SK-N-SH (cell line): ENCODE data around the gene KRT74. TPM values are rescaled to one million over a fixed set of nuclear protein-coding genes. Genes with fewer than 3 reads are reported as not detected.

Source experiments
- CTCF ChIA-PET: fragments of 300-600, 350-600 bp; formaldehyde crosslinking; extraction: SDS; loops from one replicate; lab custom pipeline; 2021; lab: Yijun Ruan, JAX
- POLR2A ChIA-PET: fragments of 350-600 bp; sonication (Branson Sonifier 250); formaldehyde crosslinking; extraction: SDS; loops from one replicate; lab custom pipeline; 2020; ENCODE audit warnings: antibody characterized with exemption, inconsistent platforms; lab: Yijun Ruan, JAX
- DNase-seq: peaks from one replicate; pipeline ENCODE4 v3.0.0; 2012
- H2AFZ ChIP-seq: fragments of 200-600 bp; sonication (generic); 2 replicates; pipeline ENCODE4 v1.8.1; 2016; ENCODE audit warnings: antibody characterized with exemption, mild to moderate bottlenecking, low read depth
- H3F3A ChIP-seq: fragments of 200-600 bp; sonication (generic); replicated peaks from 2 replicates; pipeline ENCODE3; 2016; ENCODE audit warnings: antibody characterized with exemption, mild to moderate bottlenecking; ENCODE audit not compliant: insufficient read depth
- H3K27ac ChIP-seq, 2 experiments: fragments of 200-500 bp in 1 of 2; fragments of 200-600 bp in 1 of 2; sonication (Bioruptor generic) in 1 of 2; sonication (generic), shearing (Covaris generic) in 1 of 2; 2 replicates each; pipeline versions ENCODE4 v1.5.1 to v1.6.1; 2014 to 2016; ENCODE audit warnings: low read depth in 2 of 2, inconsistent platforms in 1 of 2, low read length in 1 of 2, mild to moderate bottlenecking in 1 of 2, mixed read lengths in 1 of 2
- H3K27me3 ChIP-seq: fragments of 200-600 bp; sonication (generic), shearing (Covaris generic); 2 replicates; pipeline ENCODE4 v1.6.1; 2016; ENCODE audit warnings: mixed run types; ENCODE audit not compliant: insufficient read depth
- H3K36me3 ChIP-seq, 2 experiments: fragments of 200-500 bp in 1 of 2; fragments of 200-600 bp in 1 of 2; sonication (Bioruptor generic) in 1 of 2; sonication (generic) in 1 of 2; replicated peaks in 1 of 2; 2 replicates each; pipeline versions ENCODE3 to v1.5.1; 2014 to 2016; ENCODE audit warnings: low read length in 1 of 2, mild to moderate bottlenecking in 1 of 2; ENCODE audit not compliant: insufficient read depth in 2 of 2, control insufficient read depth in 1 of 2
- H3K4me1 ChIP-seq, 2 experiments: fragments of 200-500 bp in 1 of 2; fragments of 200-600 bp in 1 of 2; sonication (Bioruptor generic) in 1 of 2; sonication (generic), shearing (Covaris generic) in 1 of 2; 2 replicates each; pipeline versions ENCODE4 v1.5.1 to v1.6.1; 2014 to 2016; ENCODE audit warnings: low read depth in 1 of 2, low read length in 1 of 2, mixed run types in 1 of 2; ENCODE audit not compliant: insufficient read depth in 2 of 2, control insufficient read depth in 1 of 2
- H3K4me2 ChIP-seq: fragments of 200-600 bp; sonication (generic), shearing (Covaris generic); 2 replicates; pipeline ENCODE4 v1.6.1; 2017; ENCODE audit warnings: mixed run types
- H3K4me3 ChIP-seq, 2 experiments: fragments of 200-500 bp in 1 of 2; fragments of 200-600 bp in 1 of 2; sonication (Bioruptor generic) in 1 of 2; sonication (generic), shearing (Covaris generic) in 1 of 2; 2 replicates each; pipeline versions ENCODE4 v1.5.1 to v1.8.1; 2014 to 2016; ENCODE audit warnings: low read depth in 2 of 2, inconsistent platforms in 1 of 2, low read length in 1 of 2, mild to moderate bottlenecking in 1 of 2, mixed read lengths in 1 of 2, moderate library complexity in 1 of 2
- H3K79me2 ChIP-seq: fragments of 200-600 bp; sonication (generic); 2 replicates; pipeline ENCODE4 v1.8.1; 2017; ENCODE audit warnings: mild to moderate bottlenecking; ENCODE audit not compliant: insufficient read depth
- H3K9ac ChIP-seq: fragments of 200-600 bp; sonication (generic); 2 replicates; pipeline ENCODE4 v1.6.1; 2017; ENCODE audit warnings: mixed run types
- H3K9me2 ChIP-seq: fragments of 200-600 bp; sonication (generic); 2 replicates; pipeline ENCODE4 v1.6.1; 2017; ENCODE audit warnings: mixed run types
- H3K9me3 ChIP-seq: fragments of 200-600 bp; sonication (generic); 2 replicates; pipeline ENCODE4 v1.6.1; 2017; ENCODE audit warnings: mixed run types, mild to moderate bottlenecking, moderate library complexity
- H4K20me1 ChIP-seq: fragments of 200-600 bp; sonication (generic); 2 replicates; pipeline ENCODE4 v1.6.1; 2017; ENCODE audit warnings: mild to moderate bottlenecking, mixed run types; ENCODE audit not compliant: insufficient read depth
- CHD2 ChIP-seq: fragments of 150-350 bp; IDR thresholded peaks from 2 replicates; pipeline ENCODE4 v1.6.1; 2018; ENCODE audit warnings: low read length; ENCODE audit not compliant: partially characterized antibody
- ELF1 ChIP-seq: IDR thresholded peaks from 2 replicates; pipeline ENCODE4 v1.4.0; 2012
- EZH2phosphoT487 ChIP-seq: fragments of 200-600 bp; sonication (generic); IDR thresholded peaks from 2 replicates; pipeline ENCODE4 v1.6.1; 2017; ENCODE audit warnings: low read depth, mixed run types, mild to moderate bottlenecking, antibody characterized with exemption, moderate library complexity, borderline replicate concordance
- FOXJ3 ChIP-seq: sonication (generic); formaldehyde crosslinking; IDR thresholded peaks from 2 replicates; pipeline ENCODE4 v1.5.1; 2020; ENCODE audit warnings: mild to moderate bottlenecking, missing genetic modification reagents
- FOXM1 ChIP-seq: IDR thresholded peaks from 2 replicates; pipeline ENCODE4 v1.4.0; 2012; ENCODE audit warnings: low read depth, mild to moderate bottlenecking
- GATA2 ChIP-seq: sonication (generic); formaldehyde crosslinking; IDR thresholded peaks from 2 replicates; pipeline ENCODE4 v1.5.0; 2020; ENCODE audit warnings: mild to moderate bottlenecking, missing genetic modification reagents
- MEF2A ChIP-seq: IDR thresholded peaks from 2 replicates; pipeline ENCODE4 v1.4.0; 2012; ENCODE audit warnings: low read depth, borderline replicate concordance
- MXI1 ChIP-seq: IDR thresholded peaks from 2 replicates; pipeline ENCODE4 v1.6.1; 2012; ENCODE audit warnings: mild to moderate bottlenecking, low read depth, low read length, improper control_type of control experiment
- NFIC ChIP-seq: IDR thresholded peaks from 2 replicates; pipeline ENCODE4 v1.4.0; 2012; ENCODE audit warnings: borderline replicate concordance
- NRF1 ChIP-seq: IDR thresholded peaks from 2 replicates; pipeline ENCODE4 v1.6.1; 2012; ENCODE audit warnings: low read depth, mild to moderate bottlenecking, low read length
- RAD21 ChIP-seq: IDR thresholded peaks from 2 replicates; pipeline ENCODE4 v1.6.1; 2012; ENCODE audit warnings: mild to moderate bottlenecking, low read length
- RCOR1 ChIP-seq: fragments of 150-350 bp; IDR thresholded peaks from 2 replicates; pipeline ENCODE4 v1.6.1; 2017; ENCODE audit warnings: antibody characterized with exemption, low read length
- RFX5 ChIP-seq: IDR thresholded peaks from 2 replicates; pipeline ENCODE4 v1.6.1; 2012; ENCODE audit warnings: mild to moderate bottlenecking, improper control_type of control experiment, low read length
- RXRA ChIP-seq: IDR thresholded peaks from 2 replicates; pipeline ENCODE4 v1.4.0; 2012; ENCODE audit warnings: low read depth, mild to moderate bottlenecking, borderline replicate concordance
- SIN3A ChIP-seq: IDR thresholded peaks from 2 replicates; pipeline ENCODE4 v1.6.1; 2012; ENCODE audit warnings: low read depth, mild to moderate bottlenecking, low read length, moderate library complexity, borderline replicate concordance
- TCF12 ChIP-seq: IDR thresholded peaks from 2 replicates; pipeline ENCODE4 v1.4.0; 2012
- TEAD4 ChIP-seq: IDR thresholded peaks from 2 replicates; pipeline ENCODE4 v1.4.0; 2012; ENCODE audit warnings: mild to moderate bottlenecking, borderline replicate concordance; ENCODE audit not compliant: insufficient read depth
- YY1 ChIP-seq: IDR thresholded peaks from 2 replicates; pipeline ENCODE4 v1.4.0; 2012; ENCODE audit warnings: low read depth, mild to moderate bottlenecking
- ZBTB33 ChIP-seq: IDR thresholded peaks from 2 replicates; pipeline ENCODE4 v1.4.0; 2012; ENCODE audit warnings: low read depth, borderline replicate concordance
- WGBS: methylation state at CpG from one replicate; pipeline ENCODE4 v1.1.6; 2017; ENCODE audit warnings: low lambda C conversion rate; 5-methylcytosine and 5-hydroxymethylcytosine counted together
- polyA plus RNA-seq, 3 experiments: library from polyadenylated mRNA; depleted of rRNA; stranded (reverse); fragments of >200 nt; gene quantifications; 2 replicates each; pipeline ENCODE4 v1.2.3, GENCODE V29; 2012
- TF ChIP-seq, protein P1 (sequence below): IDR thresholded peaks from 2 replicates; pipeline ENCODE4; 2012
- TF ChIP-seq, protein P2 (sequence below): fragments of 150-350 bp; IDR thresholded peaks from 2 replicates; pipeline ENCODE4 v1.6.1; 2017; ENCODE audit warnings: antibody characterized with exemption, low read length, low read depth, borderline replicate concordance
- TF ChIP-seq, protein P3 (sequence below): IDR thresholded peaks from 2 replicates; pipeline ENCODE4 v1.4.0; 2012; ENCODE audit warnings: low read depth, borderline replicate concordance

The KRT74 gene
- polyA plus RNA-seq, 1 of the 3 experiments (the other 2 are of a cell fraction) = not detected

DNA sequence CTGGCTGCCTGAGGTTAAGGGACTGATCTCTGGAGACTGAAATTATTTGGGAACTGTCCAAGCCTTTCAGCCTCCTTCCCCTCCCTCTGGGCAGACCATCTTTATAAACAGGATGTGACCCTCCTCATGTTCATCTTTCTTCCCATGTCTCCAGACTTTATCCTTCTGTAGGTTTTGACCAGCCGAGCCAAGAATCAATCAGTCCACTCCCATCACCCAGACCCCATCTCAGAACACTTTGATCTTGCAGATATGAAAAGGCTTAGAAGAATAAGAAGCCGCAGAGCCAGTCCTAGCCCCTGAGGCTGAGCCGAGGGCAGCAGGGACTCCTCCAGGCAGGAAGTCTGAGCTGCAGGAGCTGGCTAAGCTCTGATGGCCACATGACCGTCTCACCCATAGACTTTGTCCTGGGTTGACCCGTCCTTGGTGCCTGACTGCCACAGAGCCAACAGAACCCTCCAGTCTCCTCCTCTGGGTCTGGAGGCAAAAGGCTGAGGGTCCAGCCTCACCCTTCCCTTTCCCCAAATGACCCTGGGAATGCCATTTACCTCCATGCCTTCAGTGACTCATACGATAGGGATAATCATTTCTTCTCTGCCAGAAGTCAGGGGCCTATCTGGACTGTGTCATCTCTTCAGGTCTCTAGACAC is 22.3 kb downstream of the KRT74 start:
- H3K36me3 ChIP-seq = no peaks in the 10 kb centered on the region
- H3K27ac ChIP-seq = no peak overlapping the region
- no peak overlapping the region for H3K4me3 ChIP-seq
- no peaks in the 10 kb centered on the region for H4K20me1 ChIP-seq
- no peaks in the 10 kb centered on the region for H3K79me2 ChIP-seq
- WGBS = 20% methylated on average over 6 of the region's 6 CpGs
- H3K4me1 ChIP-seq = no peaks in the 10 kb centered on the region
- H3K4me2 ChIP-seq = no peak overlapping the region
- no peak for DNase-seq
- ChIA-PET CTCF (no interaction called here), POLR2A (no interaction called here)
- no peaks in the 10 kb centered on the region for H3K9me3 ChIP-seq
- H3F3A ChIP-seq = no peaks in the 10 kb centered on the region
- no peak overlapping the region for H2AFZ ChIP-seq
- H3K9ac ChIP-seq = no peak overlapping the region
- peaks cover 59% of the 10 kb centered on the region for H3K27me3 ChIP-seq
- H3K9me2 ChIP-seq = no peaks in the 10 kb centered on the region
- TF ChIP-seq TEAD4 (no peak), RAD21 (no peak), YY1 (no peak), TCF12 (no peak), ZBTB33 (no peak), MEF2A (no peak), FOXM1 (no peak), RCOR1 (no peak), NFIC (no peak), MXI1 (no peak), EZH2phosphoT487 (no peak), SIN3A (no peak), NRF1 (no peak), RFX5 (no peak), RXRA (no peak)
- TF ChIP-seq, protein P1, sequence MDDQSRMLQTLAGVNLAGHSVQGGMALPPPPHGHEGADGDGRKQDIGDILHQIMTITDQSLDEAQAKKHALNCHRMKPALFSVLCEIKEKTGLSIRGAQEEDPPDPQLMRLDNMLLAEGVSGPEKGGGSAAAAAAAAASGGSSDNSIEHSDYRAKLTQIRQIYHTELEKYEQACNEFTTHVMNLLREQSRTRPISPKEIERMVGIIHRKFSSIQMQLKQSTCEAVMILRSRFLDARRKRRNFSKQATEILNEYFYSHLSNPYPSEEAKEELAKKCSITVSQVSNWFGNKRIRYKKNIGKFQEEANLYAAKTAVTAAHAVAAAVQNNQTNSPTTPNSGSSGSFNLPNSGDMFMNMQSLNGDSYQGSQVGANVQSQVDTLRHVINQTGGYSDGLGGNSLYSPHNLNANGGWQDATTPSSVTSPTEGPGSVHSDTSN = no peak

DNA sequence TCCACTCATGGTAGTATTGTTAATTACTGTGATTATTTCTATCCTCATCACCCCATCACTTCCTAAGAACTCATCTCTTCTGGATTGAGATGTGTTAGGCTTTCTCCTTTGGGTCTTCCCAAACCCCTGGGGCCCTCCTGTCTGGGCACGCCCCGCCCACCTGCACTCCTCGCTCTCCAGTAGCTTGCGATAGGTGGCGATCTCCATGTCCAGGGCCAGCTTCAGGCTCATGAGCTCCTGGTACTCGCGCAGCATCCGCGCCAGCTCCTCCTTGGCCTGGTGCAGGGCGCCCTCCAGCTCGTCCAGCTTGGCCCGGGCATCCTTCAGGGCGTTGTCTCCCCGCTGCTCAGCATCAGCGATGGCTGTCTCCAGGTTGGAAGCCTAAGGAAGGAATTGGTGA is 27.5 kb downstream of the KRT74 start:
- H3K4me3 ChIP-seq = no peak overlapping the region
- no peaks in the 10 kb centered on the region for H3K36me3 ChIP-seq
- no peak overlapping the region for H2AFZ ChIP-seq
- POLR2A ChIA-PET = no interaction called here
- H3F3A ChIP-seq = no peaks in the 10 kb centered on the region
- no peaks in the 10 kb centered on the region for H3K79me2 ChIP-seq
- WGBS = 49% methylated on average over 15 of the region's 15 CpGs
- no peak overlapping the region for H3K4me2 ChIP-seq
- H3K9ac ChIP-seq = no peak overlapping the region
- no peaks in the 10 kb centered on the region for H4K20me1 ChIP-seq
- no peak overlapping the region for H3K27ac ChIP-seq
- peaks cover 52% of the 10 kb centered on the region; the same call in 1 of the 2 replicates for H3K27me3 ChIP-seq
- CTCF ChIA-PET = no interaction called here
- H3K4me1 ChIP-seq = no peaks in the 10 kb centered on the region
- no peak for DNase-seq
- H3K9me3 ChIP-seq = no peaks in the 10 kb centered on the region
- no peaks in the 10 kb centered on the region for H3K9me2 ChIP-seq
- no peak for TF ChIP-seq NFIC
- TF ChIP-seq MXI1 = no peak
- no peak for TF ChIP-seq EZH2phosphoT487
- no peak for TF ChIP-seq ZBTB33
- TF ChIP-seq SIN3A = no peak
- TF ChIP-seq, protein P2, sequence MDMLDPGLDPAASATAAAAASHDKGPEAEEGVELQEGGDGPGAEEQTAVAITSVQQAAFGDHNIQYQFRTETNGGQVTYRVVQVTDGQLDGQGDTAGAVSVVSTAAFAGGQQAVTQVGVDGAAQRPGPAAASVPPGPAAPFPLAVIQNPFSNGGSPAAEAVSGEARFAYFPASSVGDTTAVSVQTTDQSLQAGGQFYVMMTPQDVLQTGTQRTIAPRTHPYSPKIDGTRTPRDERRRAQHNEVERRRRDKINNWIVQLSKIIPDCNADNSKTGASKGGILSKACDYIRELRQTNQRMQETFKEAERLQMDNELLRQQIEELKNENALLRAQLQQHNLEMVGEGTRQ = no peak
- TF ChIP-seq GATA2 (CRISPR knock-in tag) = no peak
- TF ChIP-seq FOXJ3 (CRISPR knock-in tag) = no peak
- TF ChIP-seq ELF1 = no peak
- TF ChIP-seq, protein P3, sequence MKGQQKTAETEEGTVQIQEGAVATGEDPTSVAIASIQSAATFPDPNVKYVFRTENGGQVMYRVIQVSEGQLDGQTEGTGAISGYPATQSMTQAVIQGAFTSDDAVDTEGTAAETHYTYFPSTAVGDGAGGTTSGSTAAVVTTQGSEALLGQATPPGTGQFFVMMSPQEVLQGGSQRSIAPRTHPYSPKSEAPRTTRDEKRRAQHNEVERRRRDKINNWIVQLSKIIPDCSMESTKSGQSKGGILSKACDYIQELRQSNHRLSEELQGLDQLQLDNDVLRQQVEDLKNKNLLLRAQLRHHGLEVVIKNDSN = no peak
- TF ChIP-seq RCOR1 = no peak
- TF ChIP-seq CHD2 = no peak
